GM06990 (cell line): ENCODE measurements around the gene CRK.
"Not testable (repeated sequence)": the region's sequence is repeated elsewhere in the genome, so short reads cannot be mapped to it uniquely, and the experiment has no call there.

Experiments used
- DNase-seq: peaks from one replicate; pipeline ENCODE4 v3.0.0-alpha.2; 2011; ENCODE audit not compliant: insufficient read length; ENCODE audit errors: extremely low read depth
- H3K27me3 ChIP-seq: replicated peaks from 2 replicates; pipeline ENCODE4 v1.6.0; 2011; ENCODE audit warnings: low read length; ENCODE audit not compliant: control insufficient read depth, insufficient read depth
- H3K36me3 ChIP-seq: 2 replicates; pipeline ENCODE4 v1.5.1; 2011; ENCODE audit warnings: low read length; ENCODE audit not compliant: control insufficient read depth, insufficient read depth
- H3K4me3 ChIP-seq: replicated peaks from 2 replicates; pipeline ENCODE4 v1.5.1; 2011; ENCODE audit warnings: low read depth, mild to moderate bottlenecking, control low read depth, low read length
- CTCF ChIP-seq: IDR thresholded peaks from 2 replicates; pipeline ENCODE4 v1.5.1; 2011; ENCODE audit warnings: low read length, control low read depth, mild to moderate bottlenecking, inconsistent platforms; ENCODE audit not compliant: insufficient read depth, poor library complexity, severe bottlenecking

Gene CRK

DNA sequence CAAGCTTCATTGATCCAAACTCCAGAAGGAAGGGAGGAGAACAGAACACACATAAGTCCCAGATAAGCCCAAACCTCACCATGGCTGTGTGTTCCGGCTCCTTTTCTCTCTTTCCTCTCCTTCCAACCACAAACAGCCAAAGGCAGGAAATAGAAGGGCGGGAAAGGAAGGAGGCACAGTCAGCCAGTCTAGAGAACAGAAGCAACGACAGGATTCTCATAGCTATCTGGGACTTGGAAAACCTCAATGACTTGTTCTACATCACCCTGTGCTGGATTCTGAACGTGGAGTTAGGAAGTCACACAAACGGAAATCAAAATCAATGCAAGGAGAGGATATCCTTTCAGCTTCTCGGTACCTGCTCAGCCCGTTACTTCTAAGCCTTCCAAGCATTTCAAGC, 9.0 kb downstream of the CRK start:
- DNase-seq: no peak
- Histone ChIP-seq H3K27me3 (no peaks in the 10 kb centered on the region), H3K4me3 (no peak overlapping the region), H3K36me3 (peaks cover 8% of the 10 kb centered on the region)
- TF ChIP-seq CTCF: no peak

DNA sequence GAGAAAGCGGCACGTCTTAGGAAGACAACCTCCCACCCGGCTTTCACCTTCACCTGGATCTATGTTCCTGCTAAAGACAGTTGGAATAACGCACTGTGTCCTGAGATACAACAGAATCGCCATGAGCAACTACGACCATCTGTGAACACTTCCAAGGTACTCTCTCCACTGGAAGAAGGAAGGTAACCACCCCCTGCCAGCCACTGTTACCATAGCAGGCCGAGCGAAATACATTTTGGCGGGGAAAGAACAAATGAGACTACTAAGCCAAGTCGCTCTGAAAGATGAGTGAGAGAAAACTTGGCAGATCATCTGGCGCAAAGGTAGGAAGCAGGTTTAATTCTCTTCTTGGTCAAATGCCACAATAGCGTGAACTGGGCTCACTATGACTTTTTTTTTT, 9.8 kb downstream of the CRK start:
- peaks cover 8% of the 10 kb centered on the region for H3K36me3 ChIP-seq
- no peak for TF ChIP-seq CTCF
- H3K4me3 ChIP-seq: no peak overlapping the region
- DNase-seq: no peak
- no peaks in the 10 kb centered on the region for H3K27me3 ChIP-seq

- H3K36me3 ChIP-seq, H3K27me3 ChIP-seq, DNase-seq, H3K4me3 ChIP-seq: not testable (repeated sequence)
Measured at GRCh38 chr17:1445695-1446094, 10.3 kb downstream of the CRK start.

GRCh38 chr17:1442721-1443120, 13.3 kb downstream of the CRK start:
- H3K27me3 ChIP-seq, H3K4me3 ChIP-seq, DNase-seq, H3K36me3 ChIP-seq: not testable (repeated sequence)

DNA sequence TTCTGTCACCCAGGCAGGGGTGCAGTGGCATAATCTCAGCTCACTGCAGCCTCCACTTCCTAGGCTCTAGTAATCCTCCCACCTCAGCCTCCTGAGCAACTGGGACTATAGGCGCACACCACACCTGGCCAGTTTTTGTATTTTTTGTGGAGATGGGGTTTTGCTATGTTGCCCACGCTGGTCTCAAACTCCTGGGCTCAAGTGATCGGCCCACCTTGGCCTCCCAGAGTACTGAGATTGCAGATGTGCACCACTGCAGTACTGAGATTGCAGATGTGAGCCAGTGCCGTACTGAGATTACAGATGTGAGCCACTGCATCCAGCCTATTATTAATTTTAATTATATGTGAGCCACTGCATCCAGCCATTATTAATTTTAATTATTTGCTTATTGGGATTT, 13.8 kb downstream of the CRK start:
- DNase-seq: no peak
- TF ChIP-seq CTCF: no peak
- no peaks in the 10 kb centered on the region for H3K27me3 ChIP-seq
- no peak overlapping the region for H3K4me3 ChIP-seq
- peaks cover 7% of the 10 kb centered on the region for H3K36me3 ChIP-seq

DNA sequence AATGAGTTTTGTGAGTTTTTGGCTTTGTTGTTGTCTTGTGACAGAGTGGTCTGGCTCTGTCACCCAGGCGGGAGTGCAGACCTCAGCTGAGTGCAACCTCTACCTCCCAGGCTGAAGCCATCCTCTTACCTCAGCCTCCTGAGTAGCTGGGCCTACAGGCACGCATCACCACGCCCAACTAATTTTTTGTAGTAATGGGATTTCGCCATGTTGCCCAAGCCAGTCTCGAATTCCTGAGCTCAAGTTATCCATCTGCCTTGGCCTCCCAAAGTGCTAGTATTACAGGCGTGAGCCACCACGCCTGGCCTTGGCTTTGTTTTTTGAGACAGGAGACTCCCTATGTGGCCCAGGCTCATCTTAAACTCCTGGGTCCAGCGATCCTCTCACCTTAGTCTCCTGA, 15.1 kb downstream of the CRK start:
- Histone ChIP-seq H3K4me3 (no peak overlapping the region), H3K36me3 (peaks cover 14% of the 10 kb centered on the region), H3K27me3 (no peaks in the 10 kb centered on the region)
- no peak for DNase-seq
- no peak for TF ChIP-seq CTCF

DNA sequence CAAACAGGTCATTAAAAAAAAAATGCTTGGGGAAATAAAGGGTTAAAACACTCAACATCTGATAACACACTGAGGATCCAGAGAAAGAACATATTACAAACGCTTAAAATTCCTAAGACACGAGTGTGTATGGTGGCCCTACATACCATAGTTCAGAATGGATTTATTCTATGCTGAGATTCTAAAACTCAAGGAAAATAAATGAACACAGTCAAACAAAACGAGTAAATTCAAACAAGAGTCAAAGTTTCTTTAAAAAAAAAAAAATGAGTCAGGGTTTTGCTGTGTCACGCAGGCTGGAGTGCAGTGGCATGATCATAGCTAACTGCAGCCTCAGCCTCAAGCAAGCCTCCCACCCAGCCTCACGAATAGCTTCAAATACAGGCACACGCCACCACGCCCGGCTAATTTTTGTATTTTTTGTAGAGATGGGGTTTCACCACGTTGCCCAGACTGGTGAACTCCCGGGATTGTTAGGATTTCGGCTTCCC, 17.4 kb downstream of the CRK start:
- Histone ChIP-seq H3K4me3 (no peak overlapping the region), H3K36me3 (peaks cover 19% of the 10 kb centered on the region), H3K27me3 (no peaks in the 10 kb centered on the region)
- TF ChIP-seq CTCF: no peak
- DNase-seq: no peak
